Effector CD4-positive, alpha-beta T cell (primary cell): ENCODE results near the gene ZSCAN18.

Experiments used
- DNase-seq: peaks from one replicate; pipeline ENCODE4 v3.0.0-alpha.2; 2020

ZSCAN18 gene

DNA sequence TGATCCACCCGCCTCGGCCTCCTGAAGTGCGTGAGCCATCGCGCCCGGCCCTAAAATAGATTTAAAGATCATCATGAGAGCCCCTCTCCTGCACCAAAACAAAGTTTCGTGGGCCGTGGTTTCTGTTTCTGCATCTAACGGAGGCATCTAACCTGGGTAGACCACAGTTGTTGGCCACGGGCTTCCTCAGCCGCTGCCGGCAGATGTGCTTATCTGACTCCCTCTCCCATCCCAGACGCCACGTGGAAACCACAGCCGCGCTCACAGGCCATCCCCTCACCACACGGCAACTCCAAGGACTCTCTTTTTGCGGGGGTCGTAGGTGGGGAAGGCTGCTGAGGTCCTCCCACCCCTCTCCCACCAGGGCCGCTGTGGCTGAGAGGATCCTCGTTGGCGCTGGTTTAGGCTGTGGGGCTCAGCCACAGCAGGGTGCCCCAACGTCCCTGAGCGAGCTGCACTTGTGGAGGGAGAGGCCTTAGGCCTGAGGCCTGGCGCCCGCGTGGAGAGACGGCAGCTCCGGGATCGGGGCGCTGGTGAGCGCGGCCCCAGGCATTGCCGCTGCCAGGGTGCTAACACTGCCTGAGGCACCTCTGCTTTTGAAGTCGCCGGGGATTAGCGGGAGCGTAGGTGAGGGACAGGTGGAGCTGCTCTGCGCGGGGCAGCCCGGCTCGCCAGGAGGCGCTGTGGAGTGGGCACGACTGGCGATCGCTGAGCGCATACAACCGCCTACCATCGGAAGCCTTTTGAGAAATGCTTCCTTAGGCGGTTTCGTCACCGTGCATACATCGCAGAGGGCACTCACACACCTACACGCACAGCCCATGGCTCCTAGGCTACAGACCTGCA lies 55.3 kb downstream of the ZSCAN18 start:
- no peak for DNase-seq

DNA sequence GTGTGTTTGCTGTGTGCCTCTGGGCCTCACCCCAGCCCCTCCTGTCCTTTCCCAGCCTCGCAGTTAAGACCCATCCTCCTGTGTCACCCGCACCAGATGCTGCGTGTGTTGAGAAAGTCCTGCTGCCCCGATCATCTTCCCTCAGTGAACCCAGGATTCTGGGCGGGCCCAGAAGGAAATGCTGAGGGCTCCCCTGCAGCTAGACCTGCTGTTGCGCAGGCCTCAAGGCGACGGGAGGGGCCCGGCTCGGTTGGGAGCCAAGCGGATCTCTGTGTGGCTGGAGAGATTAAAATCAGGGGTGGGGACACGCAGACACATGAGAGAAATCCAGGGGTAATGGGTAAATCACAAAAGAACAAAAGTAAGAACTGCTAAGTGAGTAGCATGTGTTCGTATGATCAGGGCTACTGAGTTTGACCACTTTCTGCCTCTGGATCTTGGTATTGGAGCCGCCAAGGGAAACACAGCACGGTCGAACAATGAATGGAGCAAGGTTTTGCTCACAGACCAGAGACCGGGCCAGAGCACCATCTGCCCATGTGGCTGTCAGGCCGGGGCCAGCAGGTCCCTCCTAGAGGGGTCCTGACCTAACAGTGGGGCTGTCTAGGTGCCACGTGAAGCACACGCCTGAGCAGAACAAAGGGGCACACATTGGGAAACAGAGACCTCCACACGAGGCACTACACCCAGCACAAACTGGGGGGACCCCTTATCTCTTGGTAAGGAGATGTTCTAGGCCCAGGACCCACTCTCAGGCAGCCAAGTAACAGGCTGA lies 57.1 kb downstream of the ZSCAN18 start:
- DNase-seq = no peak

DNA sequence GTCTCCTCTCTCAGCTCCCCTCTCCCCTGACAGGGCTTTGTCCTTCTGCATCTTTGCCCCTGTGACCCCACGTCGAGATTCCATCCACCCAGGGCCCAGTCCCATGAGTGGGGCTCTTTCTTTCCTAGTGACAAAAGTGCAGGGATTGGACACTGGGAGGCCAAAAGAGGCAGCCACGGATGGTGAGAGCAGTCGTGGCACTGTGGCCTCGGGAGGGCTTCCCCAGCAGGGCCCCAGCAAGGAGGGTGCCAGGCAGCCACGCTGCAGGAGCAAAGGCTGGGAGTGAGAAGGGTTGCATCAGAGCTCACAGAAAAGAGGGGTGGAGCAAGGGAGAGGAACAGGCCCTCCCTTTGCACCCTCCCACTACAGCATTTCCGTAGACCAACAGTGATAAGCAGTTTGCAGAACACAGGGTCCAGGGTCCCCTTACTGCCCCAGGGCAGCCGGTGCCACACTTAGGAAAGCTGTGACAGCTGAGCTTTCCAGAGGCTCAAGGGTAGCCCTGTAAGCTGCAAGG lies 59.3 kb downstream of the ZSCAN18 start:
- no peak for DNase-seq

DNA sequence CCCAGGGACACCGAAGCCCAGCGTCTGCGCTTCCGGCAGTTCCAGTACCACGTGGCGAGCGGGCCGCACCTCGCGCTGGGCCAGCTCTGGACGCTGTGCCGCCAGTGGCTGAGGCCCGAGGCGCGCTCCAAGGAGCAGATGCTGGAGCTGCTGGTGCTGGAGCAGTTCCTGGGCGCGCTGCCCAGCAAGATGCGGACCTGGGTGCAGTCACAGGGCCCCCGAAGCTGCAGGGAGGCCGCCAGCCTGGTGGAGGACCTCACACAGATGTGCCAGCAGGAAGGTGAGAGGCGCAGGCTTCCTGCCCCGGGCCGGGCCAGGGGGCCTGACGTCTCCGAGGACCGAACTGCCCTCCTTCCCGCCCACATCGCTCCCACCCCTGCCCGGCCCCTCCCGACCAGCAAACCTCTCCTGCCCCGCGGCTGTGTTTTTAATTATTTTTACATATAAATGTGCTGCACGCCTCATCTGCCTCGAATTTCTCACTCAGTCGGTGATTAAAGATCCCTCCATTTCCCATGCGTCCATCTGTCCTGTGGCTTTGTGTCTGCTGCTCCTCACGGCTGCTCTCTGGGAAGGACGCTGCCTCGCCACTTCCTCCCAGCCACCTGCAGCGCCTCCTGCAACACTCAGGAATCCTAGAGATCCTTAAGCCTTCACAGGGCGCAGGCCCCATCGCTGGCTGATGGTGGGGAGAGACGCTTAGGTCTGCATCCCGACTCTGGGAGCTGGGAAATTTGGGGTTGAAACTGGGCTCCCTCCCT lies 59.9 kb downstream of the ZSCAN18 start:
- DNase-seq = no peak

DNA sequence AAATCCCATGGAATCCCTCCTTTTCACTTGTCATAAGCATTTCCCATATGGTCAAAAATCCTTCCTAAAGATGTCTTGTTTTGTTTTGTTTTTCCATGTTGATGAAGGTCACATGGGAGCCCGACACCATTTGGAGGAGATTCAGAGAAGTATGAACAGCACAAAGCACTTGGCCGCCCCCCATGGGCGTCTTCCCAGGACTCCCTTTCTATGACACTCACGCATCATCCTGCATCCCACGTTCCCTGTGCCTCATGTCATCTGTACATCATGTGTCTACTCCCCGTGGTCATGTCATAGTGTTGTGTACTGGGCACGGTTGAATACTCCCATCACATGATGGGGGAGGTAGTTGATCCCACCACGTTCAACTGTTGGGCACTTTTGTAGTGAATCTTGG lies 62.2 kb downstream of the ZSCAN18 start:
- DNase-seq = no peak

DNA sequence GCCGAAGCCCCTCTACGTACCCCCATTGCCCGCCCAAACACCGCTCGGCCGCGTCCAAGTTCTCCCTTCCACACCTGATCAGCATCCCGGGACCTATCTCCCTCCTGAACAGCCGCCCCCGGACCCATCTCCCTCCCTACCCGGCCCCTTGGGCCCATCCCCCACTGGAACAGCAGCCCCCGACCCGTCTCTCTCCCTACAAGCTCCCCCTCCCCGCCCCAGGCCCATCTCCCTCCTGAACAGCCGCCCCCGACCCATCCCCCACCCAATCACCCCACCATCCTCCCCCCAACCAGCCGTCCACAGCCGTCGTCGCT lies 63.6 kb downstream of the ZSCAN18 start:
- no peak for DNase-seq
